Testis (tissue), 5 donors: Measurements from ENCODE around the gene MGLL. TPM values are rescaled to one million over a fixed set of nuclear protein-coding genes. Genes with fewer than 3 reads are reported as not detected.

ENCODE experiments used
- DNase-seq: peaks from one replicate; pipeline ENCODE4 v3.0.0-alpha.2; 2019
- H3K27ac ChIP-seq, 2 donors: fragments of 200-600 bp; sonication (generic); one replicate each; pipeline ENCODE4 v1.5.1; 2019
- H3K27me3 ChIP-seq: fragments of 200-600 bp; sonication (generic); one replicate; pipeline ENCODE4 v1.5.1; 2019
- H3K36me3 ChIP-seq: fragments of 200-600 bp; sonication (generic); one replicate; pipeline ENCODE4 v1.5.1; 2017; ENCODE audit warnings: low read depth; ENCODE audit errors: missing control alignments
- H3K4me1 ChIP-seq: fragments of 200-600 bp; sonication (generic); one replicate; pipeline ENCODE4 v1.5.1; 2019
- H3K4me3 ChIP-seq, 2 donors: fragments of 200-600 bp; sonication (generic); one replicate each; pipeline ENCODE4 v1.5.1; 2017 to 2019
- H3K9me3 ChIP-seq: fragments of 200-600 bp; sonication (generic); one replicate; pipeline ENCODE4 v1.5.1; 2017
- POLR2A ChIP-seq: fragments of 450-650 bp; IDR thresholded peaks from one replicate; pipeline ENCODE4 v1.6.1; 2017; ENCODE audit warnings: antibody characterized with exemption, mild to moderate bottlenecking, moderate library complexity
- WGBS, 2 donors: methylation state at CpG; one replicate each; pipeline ENCODE4 v1.1.5; 2018; 5-methylcytosine and 5-hydroxymethylcytosine counted together
- intact Hi-C: fragments of 100-400 bp; cut with DNase I; formaldehyde crosslinking; loops from one replicate; pipeline ENCODE4 v1.15.1; 2023; ENCODE audit warnings: low total_unique reads
- long read RNA-seq, 2 donors: transcript quantifications; one replicate each; lab custom pipeline, GENCODE V29; 2026
- polyA plus RNA-seq: library from polyadenylated mRNA; stranded (reverse); fragments of 350-450 nt; fragmentation: Illumina TruSeq; extraction: RNeasy Lipid Tissue Mini Kit (QIAGEN cat#74804); gene quantifications from one replicate; pipeline ENCODE4 v1.2.3, GENCODE V29; 2014; ENCODE audit warnings: low read depth, low replicate concordance; ENCODE audit not compliant: insufficient read depth
- total RNA-seq, 2 donors: library from RNA; depleted of rRNA; stranded (reverse); fragments of >200 nt; gene quantifications; one replicate each; pipeline ENCODE4 v1.2.3, GENCODE V29; 2016
- TF ChIP-seq, protein P1 (sequence below), 3 experiments: fragments of 450-650 bp in 2 of 3; fragments of 200-600 bp in 1 of 3; sonication (generic) in 1 of 3; IDR thresholded peaks; one replicate each; pipeline ENCODE4 v1.5.1; 2016 to 2019; ENCODE audit warnings: antibody characterized with exemption in 3 of 3, mild to moderate bottlenecking in 2 of 3, moderate library complexity in 1 of 3

MGLL gene
- 10 to 100 TPM; 18.3 to 19.2 TPM for total RNA-seq
- polyA plus RNA-seq = 26.0 TPM
- long read RNA-seq, donor 1, full-length matches to known transcripts = 5 of 5 reads
- long read RNA-seq, donor 1, partial matches to known transcripts = 0 of 5 reads
- long read RNA-seq, donor 1, other reads (novel, unspliced or antisense) = 0 of 5 reads
- long read RNA-seq, donor 2, full-length matches to known transcripts = 2 of 2 reads
- long read RNA-seq, donor 2, partial matches to known transcripts = 0 of 2 reads
- long read RNA-seq, donor 2, other reads (novel, unspliced or antisense) = 0 of 2 reads

DNA sequence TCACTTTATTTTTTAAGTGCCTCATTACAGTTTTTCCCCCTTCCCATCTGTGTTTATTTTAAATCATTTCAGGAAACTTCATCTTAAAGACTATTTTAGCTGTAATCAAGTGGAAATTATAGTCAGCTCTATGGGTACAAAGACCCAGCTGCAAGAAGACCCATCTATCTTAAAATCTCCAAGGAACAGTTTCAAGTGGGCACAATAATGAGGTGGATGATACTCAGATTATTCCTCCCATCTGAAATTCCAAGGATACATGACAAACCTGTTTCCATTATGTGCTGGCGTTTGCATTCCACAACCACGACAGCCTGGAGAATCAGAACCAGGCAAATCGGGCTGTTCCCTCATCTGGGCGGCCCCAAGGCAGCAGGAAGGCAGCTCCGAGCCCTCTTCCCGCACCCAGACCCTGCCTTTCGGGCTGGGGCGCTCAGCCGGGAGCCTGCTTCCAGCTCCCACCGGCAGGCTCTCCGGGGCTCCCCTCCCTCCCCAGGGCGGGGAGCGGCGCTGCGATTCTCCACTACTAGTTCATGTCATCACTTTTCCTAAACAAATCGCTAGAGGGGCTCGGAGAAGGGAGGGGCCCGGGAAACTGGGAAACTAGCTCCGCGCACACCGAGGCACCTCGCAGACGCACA, at the start of gene MGLL:
Gene MGLL (minus strand): TSS at position 475 of the 641 bp plus-strand sequence. CDS start 197 bp downstream, at position 278.
- no peaks in the 10 kb centered on the region for H3K27me3 ChIP-seq
- TF ChIP-seq, protein P1, sequence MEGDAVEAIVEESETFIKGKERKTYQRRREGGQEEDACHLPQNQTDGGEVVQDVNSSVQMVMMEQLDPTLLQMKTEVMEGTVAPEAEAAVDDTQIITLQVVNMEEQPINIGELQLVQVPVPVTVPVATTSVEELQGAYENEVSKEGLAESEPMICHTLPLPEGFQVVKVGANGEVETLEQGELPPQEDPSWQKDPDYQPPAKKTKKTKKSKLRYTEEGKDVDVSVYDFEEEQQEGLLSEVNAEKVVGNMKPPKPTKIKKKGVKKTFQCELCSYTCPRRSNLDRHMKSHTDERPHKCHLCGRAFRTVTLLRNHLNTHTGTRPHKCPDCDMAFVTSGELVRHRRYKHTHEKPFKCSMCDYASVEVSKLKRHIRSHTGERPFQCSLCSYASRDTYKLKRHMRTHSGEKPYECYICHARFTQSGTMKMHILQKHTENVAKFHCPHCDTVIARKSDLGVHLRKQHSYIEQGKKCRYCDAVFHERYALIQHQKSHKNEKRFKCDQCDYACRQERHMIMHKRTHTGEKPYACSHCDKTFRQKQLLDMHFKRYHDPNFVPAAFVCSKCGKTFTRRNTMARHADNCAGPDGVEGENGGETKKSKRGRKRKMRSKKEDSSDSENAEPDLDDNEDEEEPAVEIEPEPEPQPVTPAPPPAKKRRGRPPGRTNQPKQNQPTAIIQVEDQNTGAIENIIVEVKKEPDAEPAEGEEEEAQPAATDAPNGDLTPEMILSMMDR (IDR thresholded peaks at IDR 0.05) = no peak
- TF ChIP-seq POLR2A = no peak
- H3K36me3 ChIP-seq = no peaks in the 10 kb centered on the region
- H3K4me1 ChIP-seq = peaks cover 9% of the 10 kb centered on the region
- 0% methylated on average over 8 to 23 of the region's 23 CpGs for WGBS, 2 donors
- peak within 1 kb of the TSS; percentile 79 to 81 for H3K4me3 ChIP-seq
- DNase-seq = peak; percentile 34
- H3K27ac ChIP-seq = peak within 1 kb of the TSS; percentile 60 to 86
- intact Hi-C loops = loop anchor here (5.0 kb wide), 1 partner anchor 130 kb away; no protein-coding TSS in a partner anchor
- H3K9me3 ChIP-seq = no peaks in the 10 kb centered on the region

DNA sequence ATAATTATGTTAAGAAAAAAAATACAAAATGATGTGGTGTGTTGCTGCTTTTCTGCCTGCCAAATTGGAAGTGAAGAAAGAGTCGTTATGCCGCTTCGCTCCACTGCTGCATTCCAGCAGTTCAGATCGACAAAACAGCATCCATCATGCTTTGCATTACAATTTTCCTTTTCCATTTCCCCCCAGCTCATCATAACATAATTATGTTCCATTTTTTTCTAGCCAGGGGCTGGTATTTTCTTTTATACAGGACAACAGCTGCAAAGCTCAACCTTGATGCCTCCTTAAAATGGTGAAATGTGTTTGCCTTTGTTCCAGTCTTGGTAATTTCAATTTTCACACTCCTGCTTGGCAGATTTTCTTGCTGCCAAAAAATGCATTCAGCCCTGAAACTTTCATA, 47.8 kb upstream of the MGLL start:
- H3K4me3 ChIP-seq = no peak overlapping the region
- no peak for TF ChIP-seq POLR2A
- TF ChIP-seq, protein P1 (IDR thresholded peaks at IDR 0.05) = no peak
- no peak overlapping the region for H3K27ac ChIP-seq
- H3K27me3 ChIP-seq = no peaks in the 10 kb centered on the region
- H3K36me3 ChIP-seq = no peaks in the 10 kb centered on the region
- intact Hi-C loops = no loop called here
- no peaks in the 10 kb centered on the region for H3K9me3 ChIP-seq
- H3K4me1 ChIP-seq = no peaks in the 10 kb centered on the region
- no peak for DNase-seq
- 59 to 87% methylated on average over 4 of the region's 4 CpGs for WGBS, 2 donors

DNA sequence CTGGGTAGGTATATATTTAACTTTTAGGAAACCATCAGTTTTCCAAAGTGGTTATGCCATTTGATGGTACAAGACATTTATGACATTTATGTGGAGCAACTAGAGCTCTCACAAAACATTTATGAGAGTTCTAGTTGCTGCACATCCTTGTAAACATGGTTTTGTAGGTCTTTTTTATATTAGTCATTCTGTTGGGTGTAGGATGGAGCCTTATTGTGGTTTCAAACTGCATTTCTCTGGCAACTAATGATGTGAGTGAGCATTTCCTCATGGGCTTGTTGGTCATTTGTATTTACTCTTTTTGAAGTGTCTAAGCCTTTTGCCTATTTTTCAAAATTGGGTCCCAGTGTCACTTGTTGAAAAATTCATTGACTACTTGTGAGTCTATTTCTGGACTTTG, 45.7 kb upstream of the MGLL start:
- Histone ChIP-seq H3K4me3 (no peak overlapping the region), H3K9me3 (no peaks in the 10 kb centered on the region), H3K27ac (no peak overlapping the region), H3K4me1 (no peaks in the 10 kb centered on the region), H3K27me3 (no peaks in the 10 kb centered on the region), H3K36me3 (no peaks in the 10 kb centered on the region)
- no peak for DNase-seq
- intact Hi-C loops = no loop called here
- TF ChIP-seq POLR2A = no peak
- TF ChIP-seq, protein P1 (IDR thresholded peaks at IDR 0.05) = no peak

DNA sequence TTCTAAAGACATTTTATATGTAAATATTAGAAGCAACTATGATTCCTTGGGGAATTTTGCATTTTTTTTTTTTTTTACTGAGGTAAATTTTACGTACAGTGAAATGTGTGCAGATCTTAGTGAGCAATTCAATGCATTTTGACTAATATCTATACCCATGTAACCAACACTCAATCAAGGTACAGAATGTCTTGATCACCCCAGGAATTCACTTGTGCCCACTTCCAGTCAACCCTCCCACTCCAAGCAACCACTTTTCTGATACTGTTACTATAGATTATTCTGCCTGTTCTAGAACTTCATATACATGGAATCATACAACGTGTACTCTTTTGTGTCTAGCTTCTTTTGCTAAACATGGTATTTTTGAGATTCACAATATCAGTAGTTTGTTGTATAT, 45.1 kb upstream of the MGLL start:
- intact Hi-C loops = no loop called here
- TF ChIP-seq, protein P1 (IDR thresholded peaks at IDR 0.05) = no peak
- Histone ChIP-seq H3K36me3 (no peaks in the 10 kb centered on the region), H3K9me3 (no peaks in the 10 kb centered on the region), H3K4me1 (no peaks in the 10 kb centered on the region), H3K27ac (no peak overlapping the region), H3K4me3 (no peak overlapping the region), H3K27me3 (no peaks in the 10 kb centered on the region)
- 90 to 91% methylated on average over 2 of the region's 2 CpGs for WGBS, 2 donors
- DNase-seq = no peak
